GM19240 (cell line): Measurements from ENCODE around the gene ZNF106.
A peak's percentile ranks its signal among the peaks of the same experiment; 100 is the strongest.

ENCODE experiments used
- DNase-seq: peaks from one replicate; pipeline ENCODE4 v3.0.0; 2011; ENCODE audit warnings: low spot score; ENCODE audit not compliant: insufficient read length

ZNF106 gene

DNA sequence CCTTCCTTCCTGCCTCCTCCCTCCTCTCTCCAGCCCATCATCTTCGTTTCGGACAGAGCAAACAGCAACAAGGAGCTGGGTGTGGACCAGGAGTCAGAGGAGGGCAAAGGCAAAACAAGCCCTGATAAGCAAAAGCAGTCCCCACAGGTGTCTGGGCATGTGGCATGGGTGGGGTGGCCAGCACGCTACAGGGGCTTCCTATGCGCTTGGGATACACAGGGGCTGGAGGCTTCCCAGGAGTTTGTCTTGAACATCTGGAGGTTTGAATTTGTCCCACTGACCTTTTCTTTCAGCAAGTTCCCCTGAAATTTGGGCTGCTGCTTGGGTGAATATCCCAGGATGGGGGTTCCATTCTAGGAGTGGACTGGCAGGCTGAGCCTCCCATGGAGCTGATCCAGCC lies 82.8 kb downstream of the ZNF106 start:
- no peak for DNase-seq

DNA sequence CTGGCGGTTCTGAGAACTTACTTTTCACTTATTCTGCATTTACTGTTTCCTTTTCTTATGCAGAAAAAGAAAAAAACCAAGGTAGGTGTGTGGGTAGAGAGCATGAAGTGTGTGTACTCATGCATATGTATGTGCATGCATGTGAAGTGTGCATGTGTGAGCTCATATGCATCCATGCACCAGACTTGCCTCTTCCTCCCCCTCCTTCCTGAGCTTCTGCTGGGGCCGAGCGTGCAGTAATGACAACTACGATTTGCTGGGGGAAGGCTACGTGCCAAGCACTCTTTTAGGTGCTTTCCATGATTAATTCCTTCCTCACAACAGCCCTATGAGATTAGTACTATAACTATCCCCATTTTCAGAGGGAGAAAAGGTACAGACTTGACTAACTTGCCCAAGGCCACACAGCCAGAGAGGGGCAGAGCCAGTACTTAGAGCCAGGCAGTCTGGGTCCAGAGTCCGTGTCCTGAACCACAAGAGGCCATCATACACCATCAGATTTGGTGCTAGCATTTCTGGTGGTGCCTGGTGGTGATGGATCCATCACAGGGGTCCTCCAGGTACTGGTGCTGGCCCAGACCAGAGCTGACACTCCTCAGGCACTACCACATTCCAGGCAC lies 85.0 kb downstream of the ZNF106 start:
- no peak for DNase-seq

DNA sequence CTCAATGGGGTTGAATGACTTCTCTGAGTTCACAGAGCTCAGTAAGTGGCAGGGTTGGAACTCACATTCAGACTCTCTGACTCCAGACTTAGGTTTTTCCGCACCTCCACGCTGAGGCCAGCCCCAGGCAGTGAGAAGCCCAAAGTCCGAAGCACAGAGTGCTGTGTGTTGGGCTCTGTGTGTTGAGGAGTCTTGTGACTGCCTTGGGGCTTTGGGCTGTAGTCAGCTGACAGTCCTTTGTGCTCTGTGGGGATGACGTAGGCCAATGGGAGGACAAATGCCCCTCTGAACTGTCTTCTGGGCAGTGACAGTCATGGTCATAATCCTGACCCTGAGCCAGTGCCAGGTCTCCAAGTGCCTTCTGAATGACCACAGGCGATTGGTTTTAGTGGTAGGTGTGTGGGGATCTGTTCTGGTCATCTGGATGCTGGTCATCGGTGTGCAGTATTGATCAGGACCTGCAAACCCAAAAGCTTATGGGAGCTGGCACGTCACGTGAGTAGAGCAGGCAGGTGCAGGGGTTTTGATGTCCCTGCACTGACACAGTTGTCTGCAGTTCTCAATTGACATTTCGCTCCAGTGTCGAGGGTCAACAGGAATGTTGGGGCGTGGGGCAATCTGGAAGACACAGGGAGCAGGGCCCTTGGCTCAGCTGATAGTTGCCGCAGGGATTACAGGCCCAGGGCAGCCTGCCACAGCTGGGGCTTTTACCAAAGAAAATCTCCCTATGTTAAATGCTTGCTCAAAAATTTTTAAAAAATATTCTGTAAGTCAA lies 86.3 kb downstream of the ZNF106 start:
- no peak for DNase-seq

DNA sequence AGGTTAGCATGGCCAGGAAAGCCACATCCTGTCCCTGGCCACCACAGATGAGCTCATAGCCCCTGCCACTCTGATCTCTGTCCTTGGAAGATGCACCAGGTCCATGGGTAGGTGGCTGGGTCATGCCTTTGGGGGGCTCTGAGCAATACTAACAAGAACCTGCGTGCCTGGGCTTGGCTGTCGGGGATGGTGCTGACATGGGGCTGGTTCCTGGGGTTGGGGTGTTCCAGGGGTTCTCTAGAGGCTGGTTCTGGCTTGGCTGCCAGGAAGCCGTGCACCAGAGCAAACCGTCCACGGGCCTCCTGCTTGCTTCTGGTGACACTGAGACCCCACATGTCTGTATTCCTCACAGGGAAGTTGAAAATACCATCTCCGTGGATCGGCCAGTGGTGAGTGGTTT lies 87.6 kb downstream of the ZNF106 start:
- no peak for DNase-seq

DNA sequence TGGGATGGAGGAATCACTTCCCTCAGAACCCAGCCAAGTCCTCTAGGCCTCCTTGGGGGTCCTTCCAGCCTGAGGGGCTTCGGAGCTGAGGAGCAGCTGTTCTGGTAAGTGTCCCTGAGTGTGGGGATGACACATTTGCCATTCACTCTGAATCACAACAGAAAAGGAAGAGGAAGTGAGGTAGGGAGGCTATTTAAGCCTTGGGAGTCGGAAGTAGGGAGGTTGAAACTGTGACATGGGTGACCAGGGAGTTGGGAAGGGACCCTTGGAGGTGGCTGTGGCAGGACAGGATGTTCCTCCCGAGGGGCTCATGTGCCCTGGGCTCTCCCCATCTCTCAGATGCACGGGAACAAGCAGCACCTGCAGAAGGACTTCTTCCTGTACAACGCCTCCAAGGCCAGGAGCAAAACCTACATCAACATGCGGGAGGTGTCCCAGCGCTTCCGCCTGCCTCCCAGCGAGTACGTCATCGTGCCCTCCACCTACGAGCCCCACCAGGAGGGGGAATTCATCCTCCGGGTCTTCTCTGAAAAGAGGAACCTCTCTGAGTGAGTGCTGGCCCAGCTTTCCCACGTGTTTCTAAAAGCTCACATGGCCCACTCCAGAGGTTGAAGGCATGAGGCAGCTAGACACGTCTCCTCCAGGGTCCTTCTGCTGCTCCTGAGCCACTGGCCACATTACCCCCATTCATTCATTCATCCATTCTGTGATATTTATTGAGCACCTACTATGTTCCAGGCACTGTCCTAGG lies 88.3 kb downstream of the ZNF106 start:
- no peak for DNase-seq

DNA sequence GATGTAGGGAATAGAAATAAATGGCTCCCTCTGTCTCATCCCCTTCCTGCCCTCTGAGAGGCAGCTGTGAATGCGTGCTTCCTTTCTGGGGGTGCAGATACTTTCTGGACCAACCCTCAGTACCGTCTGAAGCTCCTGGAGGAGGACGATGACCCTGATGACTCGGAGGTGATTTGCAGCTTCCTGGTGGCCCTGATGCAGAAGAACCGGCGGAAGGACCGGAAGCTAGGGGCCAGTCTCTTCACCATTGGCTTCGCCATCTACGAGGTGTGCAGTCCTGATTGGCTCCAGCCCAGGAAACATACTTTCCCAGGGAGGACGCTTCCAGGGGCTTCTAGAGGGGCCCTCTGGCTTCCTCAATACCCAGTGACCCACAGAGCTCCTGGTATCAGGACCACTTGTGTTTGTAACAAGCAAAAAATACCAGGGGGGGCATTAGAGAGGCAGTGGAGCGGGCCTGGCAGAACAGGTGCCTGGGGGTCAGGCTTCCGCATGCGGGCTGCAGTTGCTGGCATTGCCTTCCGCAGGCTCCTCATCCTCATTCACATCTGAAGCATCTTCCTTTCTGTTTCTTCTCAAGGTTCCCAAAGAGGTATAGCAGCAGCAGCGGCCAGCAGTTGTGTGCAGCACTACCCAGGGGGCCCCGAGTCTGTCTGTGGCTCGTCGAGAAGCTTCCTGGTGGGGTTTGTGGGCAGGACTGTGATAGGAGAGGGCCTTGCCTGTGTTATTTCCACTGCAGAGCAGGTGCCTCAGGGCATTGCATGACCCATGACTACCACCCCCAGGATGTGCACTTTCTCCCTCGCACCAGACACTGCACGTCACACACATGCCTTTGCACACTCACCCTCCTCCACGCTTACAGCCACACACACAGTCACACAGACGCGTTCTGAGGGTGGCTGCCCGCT lies 89.1 kb downstream of the ZNF106 start:
- peak; percentile 64 for DNase-seq

DNA sequence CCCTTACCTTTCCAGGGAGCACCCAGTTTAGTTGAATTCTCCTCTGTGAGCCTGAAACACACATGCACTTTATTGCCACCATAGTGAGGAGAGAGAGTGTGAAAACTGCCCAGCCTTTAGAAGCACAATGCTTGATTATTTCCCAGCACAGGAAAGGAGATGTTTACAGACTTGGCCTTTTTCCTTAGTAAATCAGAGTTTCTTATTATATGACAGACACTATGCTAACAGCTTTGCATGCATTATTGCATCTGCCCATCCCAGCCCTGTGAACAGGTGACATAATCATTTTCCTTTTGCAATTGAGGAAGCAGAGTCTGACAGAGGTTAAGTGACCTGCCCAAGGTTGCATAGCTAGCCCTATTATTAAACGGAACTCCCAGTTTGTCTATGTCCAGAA lies 95.1 kb downstream of the ZNF106 start:
- no peak for DNase-seq

DNA sequence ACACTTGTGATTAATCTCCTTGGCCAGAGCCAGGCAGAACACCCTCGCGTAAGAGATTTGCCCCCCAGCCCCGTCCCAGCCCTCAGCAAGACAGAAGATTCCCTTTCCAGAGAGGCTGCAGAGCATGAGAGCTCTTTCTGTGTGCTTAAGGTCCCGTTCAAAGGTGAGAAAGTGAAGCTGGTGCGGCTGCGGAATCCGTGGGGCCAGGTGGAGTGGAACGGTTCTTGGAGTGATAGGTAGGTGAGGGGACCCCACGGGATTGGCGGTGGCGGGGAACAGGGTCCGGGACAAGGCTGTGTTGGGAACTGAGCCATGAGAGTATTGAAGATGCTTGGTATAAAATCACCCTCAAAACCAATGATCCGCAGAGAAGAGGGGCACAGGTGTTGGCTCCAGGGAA lies 96.8 kb downstream of the ZNF106 start:
- DNase-seq = no peak

DNA sequence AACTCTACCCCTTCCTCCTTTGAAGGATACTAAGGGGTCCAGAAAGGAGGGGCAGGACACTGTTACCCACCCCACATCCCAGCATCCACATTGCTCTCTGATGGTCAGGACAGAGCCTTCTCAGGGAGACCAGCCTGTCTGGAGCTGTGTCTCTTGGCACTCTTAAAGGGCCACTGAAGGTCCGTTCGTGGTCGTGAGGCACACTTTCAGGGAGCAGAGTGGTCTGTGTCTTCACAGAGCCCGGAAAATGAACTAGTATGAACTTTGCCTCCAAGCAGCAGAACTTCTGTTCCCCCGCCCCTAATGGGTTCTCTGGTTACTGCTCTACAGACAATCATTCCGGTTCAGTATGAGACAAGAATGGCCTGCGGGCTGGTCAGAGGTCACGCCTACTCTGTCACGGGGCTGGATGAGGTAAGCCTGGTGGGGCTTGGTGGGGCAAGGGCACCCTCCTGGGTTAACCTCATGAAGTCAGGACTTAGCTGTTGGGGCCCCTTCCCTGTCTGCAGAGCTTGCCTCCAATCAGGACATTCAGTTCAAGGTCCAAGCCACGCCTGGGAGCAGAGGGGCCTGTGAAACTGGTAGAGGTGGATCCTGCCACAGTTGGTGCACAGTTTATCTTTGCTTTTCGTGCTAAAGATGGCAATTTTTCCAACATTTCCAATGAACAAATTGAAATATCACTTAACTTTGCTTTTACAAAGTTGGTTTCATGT lies 98.5 kb downstream of the ZNF106 start:
- no peak for DNase-seq

DNA sequence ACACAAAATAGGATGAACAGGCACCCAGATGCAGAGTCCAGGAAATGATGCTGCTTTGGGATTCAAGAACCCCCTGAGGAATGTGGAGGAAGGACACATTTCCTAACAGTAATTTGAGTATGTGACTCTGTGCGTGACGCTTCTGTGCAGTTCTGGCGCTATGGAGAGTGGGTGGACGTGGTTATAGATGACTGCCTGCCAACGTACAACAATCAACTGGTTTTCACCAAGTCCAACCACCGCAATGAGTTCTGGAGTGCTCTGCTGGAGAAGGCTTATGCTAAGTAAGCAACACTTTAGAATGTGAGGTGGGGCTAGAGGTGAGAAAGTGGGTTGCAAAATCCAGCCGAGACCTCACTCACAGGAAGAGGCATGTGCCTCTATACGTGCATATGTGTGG lies 103.3 kb downstream of the ZNF106 start:
- DNase-seq = no peak

DNA sequence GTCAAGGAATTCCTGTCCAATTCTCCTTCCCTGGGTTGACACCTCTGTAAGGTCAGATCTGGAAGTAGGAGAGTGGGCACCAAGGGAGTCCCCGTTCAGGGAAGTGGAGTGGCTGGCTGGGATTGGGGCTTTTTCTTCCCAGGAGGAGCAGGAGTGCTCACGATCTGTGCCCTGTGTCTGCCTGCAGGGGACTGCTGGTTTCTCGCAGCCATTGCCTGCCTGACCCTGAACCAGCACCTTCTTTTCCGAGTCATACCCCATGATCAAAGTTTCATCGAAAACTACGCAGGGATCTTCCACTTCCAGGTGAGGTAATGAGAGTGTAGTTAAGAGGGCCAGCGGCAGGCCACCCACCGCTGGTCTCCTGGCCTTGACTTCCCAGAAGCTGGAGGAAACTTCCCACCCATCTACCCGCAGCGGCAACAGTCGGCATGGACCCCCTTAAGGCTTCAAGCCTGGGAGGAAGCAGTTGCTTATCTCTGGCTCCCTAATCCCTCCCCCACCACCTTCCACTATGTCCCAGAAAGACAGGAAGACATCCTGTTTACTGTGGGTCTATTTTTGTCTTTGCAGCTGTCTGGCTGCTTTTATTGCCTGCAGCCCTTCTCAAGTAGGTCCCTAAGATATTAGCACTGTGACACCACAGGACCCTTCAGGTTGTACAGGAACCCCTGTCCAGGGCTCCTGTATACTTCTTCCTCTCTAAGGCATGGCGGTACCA lies 104.8 kb downstream of the ZNF106 start:
- no peak for DNase-seq

DNA sequence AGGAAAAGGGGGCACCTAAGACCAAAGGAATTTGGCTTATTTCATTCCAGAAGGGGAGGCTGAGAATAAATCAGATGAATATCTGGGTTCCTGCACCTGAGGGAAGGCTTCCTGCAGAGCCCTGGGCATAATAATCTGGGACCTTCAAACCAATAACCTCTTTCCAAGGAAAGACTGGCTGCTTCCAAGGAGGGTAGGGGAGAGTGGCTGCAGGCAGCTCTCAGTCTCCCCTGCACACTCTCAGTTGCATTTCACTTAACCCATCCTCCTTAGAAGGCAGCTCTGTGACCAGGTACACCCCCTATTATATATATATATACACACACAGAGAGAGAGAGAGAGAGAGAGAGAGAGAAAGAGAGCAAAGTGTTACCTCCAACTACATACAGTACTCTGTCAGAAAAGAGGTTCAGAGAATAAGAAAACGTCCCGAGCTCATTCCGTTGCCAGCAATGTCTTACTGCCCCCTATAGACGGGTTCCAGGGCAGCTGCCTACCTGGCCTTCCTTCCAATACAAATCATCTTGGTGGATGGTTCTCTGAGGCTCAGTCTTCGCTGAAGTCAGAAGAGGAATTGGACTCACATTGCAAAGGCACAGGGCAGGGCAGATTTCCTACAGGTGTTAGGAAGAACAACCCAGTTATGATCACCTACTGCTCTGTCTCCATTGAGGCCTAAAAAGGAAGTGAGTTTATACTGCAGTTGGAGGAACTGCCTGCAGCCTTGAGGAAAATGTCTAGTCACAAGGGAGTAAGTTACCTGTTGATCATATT lies 105.5 kb downstream of the ZNF106 start:
- peak; percentile 29 for DNase-seq

DNA sequence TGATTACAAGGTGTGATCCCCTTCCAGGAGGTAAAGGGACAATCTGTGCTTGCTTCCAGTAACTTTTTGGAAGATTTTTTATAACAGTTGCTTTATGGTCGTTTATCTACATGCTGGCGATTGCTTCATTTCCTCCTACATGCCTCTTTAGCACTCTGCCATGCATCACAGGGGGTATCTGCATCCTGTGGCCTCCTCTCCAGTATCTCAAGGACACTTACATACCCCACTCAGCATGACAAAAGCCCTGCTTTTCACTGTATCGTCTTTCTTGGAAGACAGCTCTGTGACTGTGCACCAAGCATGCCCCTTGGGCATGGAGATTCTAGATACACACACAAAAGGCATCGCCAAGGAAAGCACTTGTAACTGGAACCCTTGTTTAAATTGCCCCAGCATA lies 106.3 kb downstream of the ZNF106 start:
- no peak for DNase-seq

DNA sequence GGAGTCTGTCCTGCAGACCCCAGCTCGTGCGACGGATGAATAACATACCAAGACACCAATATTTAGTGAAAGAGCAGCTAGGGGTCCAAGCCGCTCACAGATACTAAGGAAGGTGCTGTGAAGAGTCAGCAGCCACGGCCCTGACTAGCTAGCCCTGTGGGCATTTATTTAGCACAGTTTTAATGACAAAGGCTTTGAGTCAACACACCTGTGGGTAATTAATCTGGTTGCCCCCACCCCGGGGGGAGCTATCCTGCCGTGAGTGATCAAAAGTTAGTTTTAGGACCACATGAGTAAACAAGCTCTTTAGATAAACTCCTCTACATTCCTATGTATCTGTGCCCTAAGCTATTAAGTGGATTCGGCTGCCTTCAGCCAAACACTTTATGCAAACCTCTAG lies 112.9 kb downstream of the ZNF106 start:
- no peak for DNase-seq

DNA sequence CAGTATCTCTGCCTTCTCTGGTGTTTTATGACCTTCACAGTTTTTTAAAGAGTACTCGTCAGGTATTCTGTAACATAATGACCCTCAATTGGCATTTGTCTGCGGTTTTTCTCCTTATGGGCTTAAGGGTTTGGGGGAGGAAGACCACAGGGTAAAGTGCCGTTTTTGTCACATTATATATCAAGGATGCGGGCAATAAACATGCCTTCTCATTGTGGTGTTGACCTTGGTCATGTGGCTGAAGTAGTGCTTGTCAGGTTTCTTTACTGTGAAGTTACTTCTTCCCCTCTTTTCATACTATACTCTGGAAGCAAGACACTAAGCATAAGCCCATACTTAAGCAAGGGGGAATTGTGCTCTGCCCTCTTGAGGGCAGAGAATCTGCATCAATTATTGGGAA lies 115.0 kb downstream of the ZNF106 start:
- no peak for DNase-seq

DNA sequence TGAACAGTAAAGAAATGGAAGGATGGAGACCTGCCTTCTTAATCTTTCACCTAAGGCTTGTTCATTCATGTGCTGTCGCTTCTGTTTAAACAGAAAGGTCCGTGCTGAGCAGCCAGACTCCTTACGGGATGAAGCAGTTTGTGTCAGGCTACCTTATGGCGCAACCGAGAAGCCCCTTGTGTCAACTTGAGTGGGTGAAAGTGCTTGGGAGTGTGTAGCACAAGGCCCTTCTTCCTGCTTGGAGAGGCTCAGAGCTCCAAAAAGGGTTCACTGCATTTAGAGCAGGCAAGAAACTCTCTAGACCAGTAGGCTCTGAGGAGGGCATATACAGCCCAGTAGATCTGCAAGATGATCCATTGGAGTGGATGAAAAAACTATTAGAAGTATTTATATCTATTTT lies 115.7 kb downstream of the ZNF106 start:
- DNase-seq = no peak

DNA sequence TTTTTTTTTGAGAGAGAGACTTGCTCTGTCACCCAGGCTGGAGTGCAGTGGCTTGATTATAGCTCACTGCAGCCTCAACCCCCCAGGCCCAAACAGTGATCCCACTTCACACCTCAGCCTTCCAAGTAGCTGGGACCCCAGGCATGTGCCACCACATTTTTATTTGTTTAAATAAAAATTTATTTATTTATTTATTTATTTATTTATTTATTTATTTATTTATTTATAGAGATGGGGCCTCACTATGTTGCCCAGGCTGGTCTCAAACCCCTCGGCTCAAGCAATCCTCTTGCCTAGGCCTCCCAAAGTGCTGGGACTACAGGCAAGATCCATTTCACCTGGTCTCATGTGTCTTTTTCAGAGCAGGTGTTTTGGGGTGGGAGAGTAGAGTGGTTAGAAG lies 116.1 kb downstream of the ZNF106 start:
- no peak for DNase-seq

DNA sequence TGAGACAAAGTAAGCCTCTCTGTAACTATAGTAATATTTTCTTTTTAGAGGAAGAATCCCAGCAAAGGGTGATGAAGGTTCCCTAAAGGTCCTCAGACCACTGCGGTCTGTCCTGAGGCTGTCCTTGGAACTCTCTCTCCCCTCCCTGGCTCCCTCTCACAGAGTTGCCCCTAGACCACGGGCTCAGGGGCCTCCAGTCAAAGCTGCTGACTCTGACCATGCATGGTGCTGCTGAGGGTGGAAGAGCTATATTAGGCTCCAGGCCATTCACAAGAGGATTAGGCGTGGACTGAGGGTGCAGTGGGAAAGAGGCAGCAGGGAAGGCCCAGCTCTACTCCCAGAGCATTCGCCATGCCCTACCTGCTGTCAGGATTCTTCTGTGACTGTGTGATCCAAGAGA lies 117.0 kb downstream of the ZNF106 start:
- no peak for DNase-seq

DNA sequence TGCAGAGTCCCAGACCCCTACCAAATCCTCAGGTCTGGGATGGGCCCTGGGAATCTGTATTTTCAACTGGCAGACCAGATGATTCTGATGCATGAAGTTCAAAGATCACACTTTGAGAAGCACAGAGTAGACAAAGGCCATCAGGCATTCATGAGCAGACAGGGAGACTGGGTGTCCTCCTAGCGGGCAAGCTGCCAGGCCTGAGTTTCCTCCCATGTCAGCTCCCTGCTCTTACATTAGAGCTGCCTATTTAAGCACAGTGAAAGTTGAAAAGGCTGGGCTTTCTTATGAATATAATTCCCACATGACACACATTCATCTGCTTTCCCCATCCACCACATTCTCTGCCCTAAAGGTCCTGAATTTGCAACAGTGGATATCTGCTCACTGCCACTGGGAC lies 117.7 kb downstream of the ZNF106 start:
- no peak for DNase-seq
